ENCODE measurements around the gene LIPH. TPM values are rescaled to one million over a fixed set of nuclear protein-coding genes. Genes with fewer than 3 reads are reported as not detected.

Gene LIPH
- total RNA-seq, 2 experiments from 2014 or later: not detected

GRCh38 chr3:185526349-185526951, 25.9 kb downstream of the LIPH start:
- Mint-ChIP-seq H3K4me3 (no peak overlapping the region), H3K27me3 (peaks cover 28% of the 10 kb centered on the region), H3K4me1 (ENCODE audit: low read depth) (no peaks in the 10 kb centered on the region), H3K9me3 (no peaks in the 10 kb centered on the region), H3K36me3 (ENCODE audit: low read depth) (no peaks in the 10 kb centered on the region), H3K27ac (no peak overlapping the region)
- no peak overlapping the region for H3K4me3 ChIP-seq (ENCODE audit: low read length)
- H3K4me1 ChIP-seq (ENCODE audit: insufficient read depth, low read length): no peaks in the 10 kb centered on the region
- H3K27me3 ChIP-seq (ENCODE audit: control insufficient read depth in 1 of 2, insufficient read depth in 2 of 2, low read length in 2 of 2): peaks cover 0 to 8% of the 10 kb centered on the region in 2 experiments
- H3K9me3 ChIP-seq (ENCODE audit: control insufficient read depth in 1 of 2, insufficient read depth in 1 of 2, low read length in 2 of 2): no peaks in the 10 kb centered on the region
- intact Hi-C loops (cut with DNase I, micrococcal nuclease): no loop called here
- TF ChIP-seq CTCF (IDR thresholded peaks at IDR 0.05): no peak
- no peaks in the 10 kb centered on the region for H3K36me3 ChIP-seq (ENCODE audit: insufficient read depth, low read length)
- ATAC-seq (ENCODE audit: poor library complexity): no peak
- ChIA-PET CTCF (no interaction called here), POLR2A (no interaction called here)
- DNase-seq: no peak
- no peak overlapping the region for H3K27ac ChIP-seq (ENCODE audit: low read depth in 1 of 2, low read length in 2 of 2)

GRCh38 chr3:185521349-185522138, 30.8 kb downstream of the LIPH start:
- H3K27ac ChIP-seq (ENCODE audit: low read depth in 1 of 2, low read length in 2 of 2): no peak overlapping the region
- intact Hi-C loops (cut with DNase I, micrococcal nuclease): no loop called here
- Mint-ChIP-seq H3K36me3 (ENCODE audit: low read depth) (no peaks in the 10 kb centered on the region), H3K27ac (no peak overlapping the region), H3K9me3 (no peaks in the 10 kb centered on the region), H3K4me1 (ENCODE audit: low read depth) (no peaks in the 10 kb centered on the region), H3K27me3 (peaks cover 39% of the 10 kb centered on the region), H3K4me3 (no peak overlapping the region)
- H3K36me3 ChIP-seq (ENCODE audit: insufficient read depth, low read length): no peaks in the 10 kb centered on the region
- POLR2A ChIA-PET: no interaction called here
- no peaks in the 10 kb centered on the region for H3K4me1 ChIP-seq (ENCODE audit: insufficient read depth, low read length)
- H3K9me3 ChIP-seq (ENCODE audit: control insufficient read depth in 1 of 2, insufficient read depth in 1 of 2, low read length in 2 of 2): no peaks in the 10 kb centered on the region
- CTCF ChIA-PET: no interaction called here
- H3K27me3 ChIP-seq (ENCODE audit: control insufficient read depth in 1 of 2, insufficient read depth in 2 of 2, low read length in 2 of 2): peaks cover 0 to 8% of the 10 kb centered on the region in 2 experiments
- ATAC-seq (ENCODE audit: poor library complexity) (no peak), DNase-seq (no peak)
- no peak for TF ChIP-seq CTCF (IDR thresholded peaks at IDR 0.05)
- H3K4me3 ChIP-seq (ENCODE audit: low read length): no peak overlapping the region

- Mint-ChIP-seq H3K4me3 (no peak overlapping the region), H3K27me3 (peaks cover 24% of the 10 kb centered on the region), H3K27ac (no peak overlapping the region), H3K4me1 (ENCODE audit: low read depth) (no peaks in the 10 kb centered on the region), H3K36me3 (ENCODE audit: low read depth) (no peaks in the 10 kb centered on the region), H3K9me3 (no peaks in the 10 kb centered on the region)
- DNase-seq (no peak), ATAC-seq (ENCODE audit: poor library complexity) (no peak)
- intact Hi-C loops (cut with DNase I, micrococcal nuclease): no loop called here
- Histone ChIP-seq H3K4me1 (ENCODE audit: insufficient read depth, low read length) (no peaks in the 10 kb centered on the region), H3K27me3 (ENCODE audit: control insufficient read depth in 1 of 2, insufficient read depth in 2 of 2, low read length in 2 of 2) (peaks cover 0 to 8% of the 10 kb centered on the region in 2 experiments), H3K36me3 (ENCODE audit: insufficient read depth, low read length) (no peaks in the 10 kb centered on the region), H3K9me3 (ENCODE audit: control insufficient read depth in 1 of 2, insufficient read depth in 1 of 2, low read length in 2 of 2) (no peaks in the 10 kb centered on the region), H3K4me3 (ENCODE audit: low read length) (no peak overlapping the region), H3K27ac (ENCODE audit: low read depth in 1 of 2, low read length in 2 of 2) (no peak overlapping the region)
- POLR2A ChIA-PET: no interaction called here
- CTCF ChIA-PET: no interaction called here
- no peak for TF ChIP-seq CTCF (IDR thresholded peaks at IDR 0.05)
These were observed 33.4 kb downstream of the LIPH start for GRCh38 chr3:185519021-185519420.
